ENCODE measurements around the gene CSF1R. TPM values are rescaled to one million over a fixed set of nuclear protein-coding genes. Genes with fewer than 3 reads are reported as not detected.
"Not testable (repeated sequence)": the region's sequence is repeated elsewhere in the genome, so short reads cannot be mapped to it uniquely, and the experiment has no call there.

The CSF1R gene
- total RNA-seq, 1 experiment from 2014 or later: not detected

- in situ Hi-C loops (cut with HindIII; ENCODE audit: low pct_unique_long_range_greater_than_20kb, low sequenced_read_pairs): no loop called here
- DNase-seq (ENCODE audit: low read depth, low spot score): no peak
Measured at GRCh38 chr5:150052956-150053712, 33.2 kb downstream of the CSF1R start.

GRCh38 chr5:150052226-150052955, 34.0 kb downstream of the CSF1R start:
- no peak for DNase-seq (ENCODE audit: low read depth, low spot score)
- in situ Hi-C loops (cut with HindIII; ENCODE audit: low pct_unique_long_range_greater_than_20kb, low sequenced_read_pairs): no loop called here

GRCh38 chr5:150051657-150052195, 34.6 kb downstream of the CSF1R start:
- no peak for DNase-seq (ENCODE audit: low read depth, low spot score)
- in situ Hi-C loops (cut with HindIII; ENCODE audit: low pct_unique_long_range_greater_than_20kb, low sequenced_read_pairs): no loop called here

GRCh38 chr5:150050172-150050811, 36.1 kb downstream of the CSF1R start:
- not testable (repeated sequence) for DNase-seq (ENCODE audit: low read depth, low spot score)

GRCh38 chr5:150046031-150046430, 40.3 kb downstream of the CSF1R start:
- DNase-seq (ENCODE audit: low read depth, low spot score): no peak
- in situ Hi-C loops (cut with HindIII; ENCODE audit: low pct_unique_long_range_greater_than_20kb, low sequenced_read_pairs): no loop called here

More at GRCh38 chr5:150050172-150050811, 36.1 kb downstream of the CSF1R start:
- in situ Hi-C loops (cut with HindIII; ENCODE audit: low pct_unique_long_range_greater_than_20kb, low sequenced_read_pairs): not testable (repeated sequence)

GRCh38 chr5:150045549-150045948, 40.8 kb downstream of the CSF1R start:
- in situ Hi-C loops (cut with HindIII; ENCODE audit: low pct_unique_long_range_greater_than_20kb, low sequenced_read_pairs): no loop called here
- DNase-seq (ENCODE audit: low read depth, low spot score): no peak

- no peak for DNase-seq (ENCODE audit: low read depth, low spot score)
- in situ Hi-C loops (cut with HindIII; ENCODE audit: low pct_unique_long_range_greater_than_20kb, low sequenced_read_pairs): no loop called here
Measured at GRCh38 chr5:150044712-150045111, 41.6 kb downstream of the CSF1R start.

- DNase-seq (ENCODE audit: low read depth, low spot score): no peak
- in situ Hi-C loops (cut with HindIII; ENCODE audit: low pct_unique_long_range_greater_than_20kb, low sequenced_read_pairs): no loop called here
Measured at GRCh38 chr5:150044329-150044681, 42.0 kb downstream of the CSF1R start.

GRCh38 chr5:150043657-150044328, 42.6 kb downstream of the CSF1R start:
- no peak for DNase-seq (ENCODE audit: low read depth, low spot score)
- in situ Hi-C loops (cut with HindIII; ENCODE audit: low pct_unique_long_range_greater_than_20kb, low sequenced_read_pairs): no loop called here

GRCh38 chr5:150042459-150042858, 43.9 kb downstream of the CSF1R start:
- DNase-seq (ENCODE audit: low read depth, low spot score): no peak
- in situ Hi-C loops (cut with HindIII; ENCODE audit: low pct_unique_long_range_greater_than_20kb, low sequenced_read_pairs): no loop called here

GRCh38 chr5:150038547-150038946, 47.8 kb downstream of the CSF1R start:
- in situ Hi-C loops (cut with HindIII; ENCODE audit: low pct_unique_long_range_greater_than_20kb, low sequenced_read_pairs): no loop called here
- no peak for DNase-seq (ENCODE audit: low read depth, low spot score)

- in situ Hi-C loops (cut with HindIII; ENCODE audit: low pct_unique_long_range_greater_than_20kb, low sequenced_read_pairs): no loop called here
- no peak for DNase-seq (ENCODE audit: low read depth, low spot score)
Measured at GRCh38 chr5:150036513-150036912, 49.8 kb downstream of the CSF1R start.

GRCh38 chr5:150035139-150035895, 51.0 kb downstream of the CSF1R start:
- in situ Hi-C loops (cut with HindIII; ENCODE audit: low pct_unique_long_range_greater_than_20kb, low sequenced_read_pairs): no loop called here
- no peak for DNase-seq (ENCODE audit: low read depth, low spot score)

- in situ Hi-C loops (cut with HindIII; ENCODE audit: low pct_unique_long_range_greater_than_20kb, low sequenced_read_pairs): no loop called here
- DNase-seq (ENCODE audit: low read depth, low spot score): no peak
Measured at GRCh38 chr5:150034662-150035061, 51.7 kb downstream of the CSF1R start.

GRCh38 chr5:150033334-150033733, 53.0 kb downstream of the CSF1R start:
- in situ Hi-C loops (cut with HindIII; ENCODE audit: low pct_unique_long_range_greater_than_20kb, low sequenced_read_pairs): no loop called here

GRCh38 chr5:150028047-150028446, 58.3 kb downstream of the CSF1R start:
- in situ Hi-C loops (cut with HindIII; ENCODE audit: low pct_unique_long_range_greater_than_20kb, low sequenced_read_pairs); DNase-seq (ENCODE audit: low read depth, low spot score): not testable (repeated sequence)

More at GRCh38 chr5:150033334-150033733, 53.0 kb downstream of the CSF1R start:
- DNase-seq (ENCODE audit: low read depth, low spot score): no peak

GRCh38 chr5:150026682-150027172, 59.6 kb downstream of the CSF1R start:
- DNase-seq (ENCODE audit: low read depth, low spot score): no peak
- in situ Hi-C loops (cut with HindIII; ENCODE audit: low pct_unique_long_range_greater_than_20kb, low sequenced_read_pairs): no loop called here
